ENCODE results near the gene ATP2B3. TPM values are rescaled to one million over a fixed set of nuclear protein-coding genes. Genes with fewer than 3 reads are reported as not detected.
A peak's percentile ranks its signal among the peaks of the same experiment; 100 is the strongest.

ATP2B3 gene
- total and polyA plus RNA-seq, 9 of the 15 experiments (the other 6 are each of a cell fraction or from before 2014, with no cell fraction given), result 0.04 TPM; not detected in 8

DNA sequence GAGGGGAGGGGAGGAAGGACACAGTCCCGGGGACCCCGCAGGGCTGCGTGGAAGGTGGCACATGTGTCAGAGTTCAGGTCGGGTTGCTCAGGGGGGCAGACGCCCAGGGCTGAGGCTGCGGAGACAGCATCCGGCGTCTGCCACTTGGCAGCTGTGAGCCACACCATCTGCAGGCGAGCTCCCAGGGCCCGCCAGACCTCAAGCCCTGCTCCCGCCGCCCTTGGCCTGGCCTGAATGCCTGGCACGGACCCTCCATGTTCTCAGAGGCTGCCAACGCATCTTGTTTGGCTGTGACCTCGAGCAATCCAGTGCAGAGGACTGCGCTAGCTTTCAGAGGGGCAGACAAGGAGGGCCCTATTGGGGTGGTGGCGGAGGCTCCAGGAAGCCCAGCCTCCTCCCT is 17.6 kb upstream of the ATP2B3 start (continued):
- TF ChIP-seq, protein P1, sequence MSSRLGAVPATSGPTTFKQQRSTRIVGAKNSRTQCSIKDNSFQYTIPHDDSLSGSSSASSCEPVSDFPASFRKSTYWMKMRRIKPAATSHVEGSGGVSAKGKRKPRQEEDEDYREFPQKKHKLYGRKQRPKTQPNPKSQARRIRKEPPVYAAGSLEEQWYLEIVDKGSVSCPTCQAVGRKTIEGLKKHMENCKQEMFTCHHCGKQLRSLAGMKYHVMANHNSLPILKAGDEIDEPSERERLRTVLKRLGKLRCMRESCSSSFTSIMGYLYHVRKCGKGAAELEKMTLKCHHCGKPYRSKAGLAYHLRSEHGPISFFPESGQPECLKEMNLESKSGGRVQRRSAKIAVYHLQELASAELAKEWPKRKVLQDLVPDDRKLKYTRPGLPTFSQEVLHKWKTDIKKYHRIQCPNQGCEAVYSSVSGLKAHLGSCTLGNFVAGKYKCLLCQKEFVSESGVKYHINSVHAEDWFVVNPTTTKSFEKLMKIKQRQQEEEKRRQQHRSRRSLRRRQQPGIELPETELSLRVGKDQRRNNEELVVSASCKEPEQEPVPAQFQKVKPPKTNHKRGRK (tag; IDR thresholded peaks at IDR 0.05), result no peak
- TF ChIP-seq RNF219 (CRISPR knock-in tag; IDR thresholded peaks at IDR 0.05), result no peak
- no peak for TF ChIP-seq NR4A1 (CRISPR knock-in tag; IDR thresholded peaks at IDR 0.05)
- TF ChIP-seq NR4A1 (tag; IDR thresholded peaks at IDR 0.05), result no peak
- TF ChIP-seq KLF16 (IDR thresholded peaks at IDR 0.05), result no peak

GRCh38 chrX:153500676-153501280 is 16.7 kb upstream of the ATP2B3 start:
- no peak overlapping the region for H3K9ac ChIP-seq (ENCODE audit: insufficient read depth in 1 of 2, low read depth in 2 of 2, low read length in 2 of 2)
- no peaks in the 10 kb centered on the region for H3K79me2 ChIP-seq (ENCODE audit: control insufficient read depth, insufficient read depth, low read length)
- WGBS (ENCODE audit: insufficient coverage, low coverage, missing lambda C conversion rate), result 11% methylated on average over 7 of the region's 9 CpGs
- DNase-seq (ENCODE audit: extremely low read depth in 1 of 4, low spot score in 3 of 4), result no peak
- CTCF ChIA-PET (ENCODE audit: low intra/inter-chr PET ratio), result no interaction called here
- POLR2A ChIA-PET, result no interaction called here
- H3K36me3 ChIP-seq (ENCODE audit: control insufficient read depth, insufficient read depth, low read length), result no peaks in the 10 kb centered on the region
- H3K4me1 ChIP-seq (replicated peaks in 1 of 2; ENCODE audit: control insufficient read depth in 2 of 2, insufficient read depth in 2 of 2, low read length in 2 of 2), result peaks cover 0 to 32% of the 10 kb centered on the region in 2 experiments; a peak in 3 of 5 replicates
- peaks cover 0 to 27% of the 10 kb centered on the region in 2 experiments; a peak in 2 of 5 replicates for H3K27me3 ChIP-seq (ENCODE audit: control insufficient read depth in 2 of 2, insufficient read depth in 2 of 2, low read length in 2 of 2)
- no peak overlapping the region for H3K4me3 ChIP-seq
- no peak overlapping the region for H2AFZ ChIP-seq (ENCODE audit: low read depth, low read length)
- no peak for ATAC-seq
- H3K9me1 ChIP-seq (ENCODE audit: control insufficient read depth, insufficient read depth, low read length), result no peaks in the 10 kb centered on the region
- H3K9me3 ChIP-seq (replicated peaks; ENCODE audit: control insufficient read depth, insufficient read depth, low read depth, low read length), result no peaks in the 10 kb centered on the region
- no peak overlapping the region for H3K27ac ChIP-seq (ENCODE audit: extremely low read depth, low read depth, low read length)
- FAIRE-seq, result no peak
- H3K4me2 ChIP-seq (ENCODE audit: insufficient read depth, low read length), result no peak overlapping the region
- H4K20me1 ChIP-seq (replicated peaks; ENCODE audit: control insufficient read depth, insufficient read depth, low read length), result no peaks in the 10 kb centered on the region
- TF ChIP-seq KDM1A (IDR thresholded peaks at IDR 0.05) (peak in 1 of 2 experiments; percentile 84; a peak in 2 of 4 replicates), PHF20 (IDR thresholded peaks at IDR 0.05; ENCODE audit: partially characterized antibody) (peak; percentile 37), ZNF57 (CRISPR knock-in tag; IDR thresholded peaks at IDR 0.05) (no peak), ZNF695 (CRISPR knock-in tag; IDR thresholded peaks at IDR 0.05) (no peak)
- in situ Hi-C loops (cut with MboI) (no loop called here), intact Hi-C loops (cut with micrococcal nuclease) (no loop called here)
- no TSS peak for BruUV-seq (replicated peaks)

Measured in K562 (cell line).